Prostate gland (tissue), 2 donors: ENCODE data around the gene TBC1D9B.

ENCODE experiments used
- CTCF ChIP-seq, 4 experiments: fragments of 200-600 bp in 2 of 4; fragments of 450-650 bp in 2 of 4; sonication (generic) in 2 of 4; IDR thresholded peaks; 1 replicate in 3 of 4; 2 replicates in 1 of 4; pipeline ENCODE4 v1.5.1; 2016 to 2019; ENCODE audit warnings: antibody characterized with exemption in 4 of 4, mild to moderate bottlenecking in 2 of 4, moderate library complexity in 2 of 4
- POLR2A ChIP-seq: fragments of 450-650 bp; IDR thresholded peaks from one replicate; pipeline ENCODE4 v1.6.1; 2016; ENCODE audit warnings: antibody characterized with exemption, mild to moderate bottlenecking

DNA sequence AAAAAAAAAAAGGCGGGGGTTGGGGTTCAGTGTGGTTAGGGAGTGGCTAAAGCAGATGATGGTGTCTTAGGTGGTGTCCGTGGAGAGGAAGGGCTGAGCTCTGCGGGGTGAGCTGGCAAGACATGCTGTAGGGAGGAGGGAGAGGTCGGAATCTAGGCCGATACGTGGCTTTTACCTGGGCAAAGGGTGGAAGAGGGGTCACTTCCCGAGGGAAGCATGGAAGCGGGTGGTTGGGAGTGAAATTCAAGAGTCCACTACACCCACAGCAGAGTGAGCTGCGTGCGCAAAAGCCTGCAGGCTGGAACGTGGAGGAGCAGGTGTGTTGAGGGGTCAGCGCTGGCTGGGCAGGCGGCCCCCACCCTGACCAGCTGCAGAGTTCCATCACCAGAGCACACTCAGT, 17.8 kb downstream of the TBC1D9B start:
- TF ChIP-seq CTCF (IDR thresholded peaks at IDR 0.05) (no peak), POLR2A (no peak)
